ENCODE results near the gene GNAI2.

Gene GNAI2

DNA sequence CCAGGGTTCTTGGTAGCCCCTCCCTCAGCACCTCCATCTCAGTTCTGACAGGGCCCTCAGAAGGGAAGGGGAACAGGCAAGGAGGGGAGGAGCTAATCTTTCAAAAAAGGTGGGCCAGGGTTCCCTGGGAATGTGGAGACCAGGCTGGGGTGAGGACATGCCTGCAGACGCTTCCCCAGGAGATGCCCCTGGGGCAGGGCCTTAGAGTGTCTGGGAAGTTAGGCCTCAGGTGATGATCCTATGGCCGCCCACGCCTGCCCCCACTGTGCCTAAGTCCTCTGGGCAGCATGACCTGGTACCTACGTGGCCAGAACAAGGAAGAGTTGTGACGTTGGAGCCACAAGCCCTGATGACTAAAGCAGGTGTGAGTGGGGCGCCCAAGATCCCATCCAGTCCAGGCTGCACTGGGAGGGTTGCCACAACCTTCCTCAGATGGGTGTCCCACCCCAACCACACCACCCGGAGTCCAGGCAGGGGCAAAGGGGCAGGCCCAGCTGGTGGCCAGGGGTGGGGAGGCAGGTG, 29.0 kb downstream of the GNAI2 start:
- no peak for TF ChIP-seq PAX5 (IDR thresholded peaks at IDR 0.05; ENCODE audit: insufficient read depth, low read length, severe bottlenecking)
- TF ChIP-seq POLR2A (IDR thresholded peaks at IDR 0.05; ENCODE audit: low read depth, low read length): no peak
- TF ChIP-seq POLR2AphosphoS5 (IDR thresholded peaks at IDR 0.05; ENCODE audit: low read depth, low read length): no peak
- no peak for TF ChIP-seq POU2F2 (IDR thresholded peaks at IDR 0.05; ENCODE audit: low read depth, low read length)
- no peak for TF ChIP-seq TAF1 (IDR thresholded peaks at IDR 0.05; ENCODE audit: low read depth, low read length)
- TF ChIP-seq SPI1 (IDR thresholded peaks at IDR 0.05; ENCODE audit: low read depth, low read length): no peak
- DNase-seq (ENCODE audit: insufficient read length, low spot score) (no peak), FAIRE-seq (no peak)

GRCh38 chr3:50265571-50265970, 29.6 kb downstream of the GNAI2 start:
- no peak for FAIRE-seq
- TF ChIP-seq SPI1 (IDR thresholded peaks at IDR 0.05; ENCODE audit: low read depth, low read length) (no peak), POU2F2 (IDR thresholded peaks at IDR 0.05; ENCODE audit: low read depth, low read length) (no peak)
- no peak for DNase-seq (ENCODE audit: insufficient read length, low spot score)

GRCh38 chr3:50266017-50266416, 30.0 kb downstream of the GNAI2 start:
- DNase-seq (ENCODE audit: insufficient read length, low spot score) (no peak), FAIRE-seq (no peak)
- TF ChIP-seq TAF1 (IDR thresholded peaks at IDR 0.05; ENCODE audit: low read depth, low read length): no peak

DNA sequence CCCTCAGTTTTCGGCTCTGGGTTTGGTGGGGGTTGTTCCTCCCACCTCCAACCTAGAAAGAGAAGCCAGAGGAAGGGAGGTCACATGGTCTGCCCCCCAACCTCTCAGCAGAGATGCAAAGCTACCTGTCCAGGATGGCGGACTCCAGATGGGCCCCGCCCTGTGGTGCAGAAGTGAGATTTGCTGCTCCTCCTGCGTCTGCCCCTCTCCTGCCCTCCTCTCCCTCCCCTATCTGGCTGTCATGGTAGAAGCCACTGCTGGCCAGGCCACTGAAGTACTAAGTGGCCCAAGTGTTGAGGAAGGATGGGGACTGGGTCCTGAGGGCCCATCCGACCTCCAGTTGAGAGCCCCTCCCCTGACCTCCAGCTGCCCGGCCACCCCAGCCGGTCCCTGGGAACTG, 30.8 kb downstream of the GNAI2 start:
- no peak for TF ChIP-seq POLR2A (IDR thresholded peaks at IDR 0.05; ENCODE audit: low read depth, low read length)
- TF ChIP-seq POU2F2 (IDR thresholded peaks at IDR 0.05; ENCODE audit: low read depth, low read length): no peak
- no peak for TF ChIP-seq POLR2AphosphoS5 (IDR thresholded peaks at IDR 0.05; ENCODE audit: low read depth, low read length)
- TF ChIP-seq SPI1 (IDR thresholded peaks at IDR 0.05; ENCODE audit: low read depth, low read length): no peak
- TF ChIP-seq TAF1 (IDR thresholded peaks at IDR 0.05; ENCODE audit: low read depth, low read length): no peak
- TF ChIP-seq PAX5 (IDR thresholded peaks at IDR 0.05; ENCODE audit: insufficient read depth, low read length, severe bottlenecking): no peak
- FAIRE-seq (no peak), DNase-seq (ENCODE audit: insufficient read length, low spot score) (no peak)

DNA sequence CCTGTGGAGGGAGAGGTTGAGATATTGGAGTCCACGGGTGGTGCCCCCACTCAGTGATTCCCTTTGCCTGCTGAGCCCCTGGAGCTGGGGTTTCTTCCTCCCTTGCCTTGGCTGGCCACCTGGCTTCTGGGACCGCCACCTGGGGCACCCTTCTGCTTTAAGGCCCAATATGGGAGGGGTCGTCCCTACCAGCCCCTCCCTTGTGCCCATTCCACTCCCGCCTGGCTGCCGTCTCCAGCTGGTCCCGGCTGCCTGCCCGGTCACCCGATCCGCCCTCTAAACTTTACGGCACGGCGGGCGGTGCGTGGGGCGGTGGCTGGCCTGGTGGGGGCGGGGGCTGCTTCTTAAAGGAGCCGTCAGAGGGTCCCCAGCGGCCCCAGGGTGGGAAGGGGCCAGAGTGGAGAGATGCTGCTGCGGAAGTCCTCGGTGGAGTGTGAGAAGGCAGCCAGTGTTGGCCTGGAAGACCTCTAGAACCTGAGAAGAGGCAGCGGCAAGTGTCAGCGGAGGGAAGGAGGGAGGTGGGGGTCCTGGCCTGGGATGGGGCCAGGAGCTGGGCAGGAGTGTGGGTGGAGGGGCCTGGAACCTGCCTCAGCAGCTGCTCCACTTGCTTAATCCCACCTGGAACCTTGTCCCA, 31.4 kb downstream of the GNAI2 start:
- no peak for TF ChIP-seq POLR2A (IDR thresholded peaks at IDR 0.05; ENCODE audit: low read depth, low read length)
- no peak for TF ChIP-seq POLR2AphosphoS5 (IDR thresholded peaks at IDR 0.05; ENCODE audit: low read depth, low read length)
- no peak for TF ChIP-seq TAF1 (IDR thresholded peaks at IDR 0.05; ENCODE audit: low read depth, low read length)
- no peak for TF ChIP-seq PAX5 (IDR thresholded peaks at IDR 0.05; ENCODE audit: insufficient read depth, low read length, severe bottlenecking)
- TF ChIP-seq POU2F2 (IDR thresholded peaks at IDR 0.05; ENCODE audit: low read depth, low read length): no peak
- no peak for TF ChIP-seq SPI1 (IDR thresholded peaks at IDR 0.05; ENCODE audit: low read depth, low read length)
- no peak for FAIRE-seq
- no peak for DNase-seq (ENCODE audit: insufficient read length, low spot score)

DNA sequence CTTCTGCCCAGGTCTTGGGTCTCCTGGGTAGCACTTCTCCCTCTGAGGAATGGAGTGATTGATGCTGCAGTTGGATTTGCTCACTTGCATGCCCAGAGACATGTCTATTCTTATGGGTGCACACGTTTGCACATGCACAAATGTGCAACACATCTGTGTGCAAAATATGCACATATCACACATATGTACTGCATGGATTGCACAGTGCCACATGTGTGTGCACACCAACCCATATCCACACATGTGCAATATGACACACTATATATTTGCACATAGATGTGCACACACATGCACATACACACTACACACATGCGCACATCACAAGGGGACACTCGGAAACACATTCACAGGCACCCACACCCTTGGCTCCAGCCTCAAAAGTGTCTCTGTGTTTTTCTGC, 32.3 kb downstream of the GNAI2 start:
- TF ChIP-seq SPI1 (IDR thresholded peaks at IDR 0.05; ENCODE audit: low read depth, low read length) (no peak), PAX5 (IDR thresholded peaks at IDR 0.05; ENCODE audit: insufficient read depth, low read length, severe bottlenecking) (no peak), POU2F2 (IDR thresholded peaks at IDR 0.05; ENCODE audit: low read depth, low read length) (no peak), POLR2A (IDR thresholded peaks at IDR 0.05; ENCODE audit: low read depth, low read length) (no peak), TAF1 (IDR thresholded peaks at IDR 0.05; ENCODE audit: low read depth, low read length) (no peak), POLR2AphosphoS5 (IDR thresholded peaks at IDR 0.05; ENCODE audit: low read depth, low read length) (no peak)
- no peak for FAIRE-seq

GRCh38 chr3:50268703-50269451, 32.9 kb downstream of the GNAI2 start, which contains the start of gene SEMA3B:
SEMA3B (plus strand) TSS chr3:50269147; CDS start chr3:50269241, 94 bp downstream.
- DNase-seq (ENCODE audit: insufficient read length, low spot score): no peak
- no peak for FAIRE-seq

More for the DNA sequence above, 32.3 kb downstream of the GNAI2 start:
- DNase-seq (ENCODE audit: insufficient read length, low spot score): no peak

DNA sequence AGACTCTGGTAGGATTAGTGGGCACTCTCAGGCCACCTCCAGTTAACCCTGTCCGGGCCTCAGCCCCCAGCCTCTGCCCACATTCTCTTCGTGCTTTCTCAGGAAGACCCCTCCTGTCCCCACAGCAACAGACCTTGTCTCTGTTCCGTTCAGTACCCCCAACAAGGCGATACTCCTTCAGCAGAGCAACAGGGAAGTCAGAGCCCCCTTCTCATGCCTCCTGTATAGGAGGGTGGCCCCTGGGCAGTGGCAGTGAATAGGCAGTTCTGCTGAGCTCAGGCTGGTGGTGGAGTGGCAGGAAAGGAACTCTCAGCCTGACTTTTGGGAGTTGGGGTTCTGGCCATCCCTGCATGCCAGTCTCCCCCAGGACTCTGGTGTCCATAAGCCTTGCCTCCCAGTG, 33.5 kb downstream of the GNAI2 start:
- TF ChIP-seq POLR2A (IDR thresholded peaks at IDR 0.05; ENCODE audit: low read depth, low read length) (no peak), TAF1 (IDR thresholded peaks at IDR 0.05; ENCODE audit: low read depth, low read length) (no peak), PAX5 (IDR thresholded peaks at IDR 0.05; ENCODE audit: insufficient read depth, low read length, severe bottlenecking) (no peak), POU2F2 (IDR thresholded peaks at IDR 0.05; ENCODE audit: low read depth, low read length) (no peak), POLR2AphosphoS5 (IDR thresholded peaks at IDR 0.05; ENCODE audit: low read depth, low read length) (no peak), SPI1 (IDR thresholded peaks at IDR 0.05; ENCODE audit: low read depth, low read length) (no peak)
- DNase-seq (ENCODE audit: insufficient read length, low spot score): no peak
- no peak for FAIRE-seq

More at GRCh38 chr3:50268703-50269451, 32.9 kb downstream of the GNAI2 start, which contains the start of gene SEMA3B:
- TF ChIP-seq POLR2A (IDR thresholded peaks at IDR 0.05; ENCODE audit: low read depth, low read length): no peak
- no peak for TF ChIP-seq TAF1 (IDR thresholded peaks at IDR 0.05; ENCODE audit: low read depth, low read length)
- TF ChIP-seq PAX5 (IDR thresholded peaks at IDR 0.05; ENCODE audit: insufficient read depth, low read length, severe bottlenecking): no peak
- no peak for TF ChIP-seq SPI1 (IDR thresholded peaks at IDR 0.05; ENCODE audit: low read depth, low read length)
- TF ChIP-seq POLR2AphosphoS5 (IDR thresholded peaks at IDR 0.05; ENCODE audit: low read depth, low read length): no peak
- TF ChIP-seq POU2F2 (IDR thresholded peaks at IDR 0.05; ENCODE audit: low read depth, low read length): no peak

GRCh38 chr3:50269977-50270413, 34.0 kb downstream of the GNAI2 start:
- TF ChIP-seq POU2F2 (IDR thresholded peaks at IDR 0.05; ENCODE audit: low read depth, low read length): no peak
- no peak for TF ChIP-seq POLR2A (IDR thresholded peaks at IDR 0.05; ENCODE audit: low read depth, low read length)
- TF ChIP-seq TAF1 (IDR thresholded peaks at IDR 0.05; ENCODE audit: low read depth, low read length): no peak
- no peak for TF ChIP-seq SPI1 (IDR thresholded peaks at IDR 0.05; ENCODE audit: low read depth, low read length)
- TF ChIP-seq POLR2AphosphoS5 (IDR thresholded peaks at IDR 0.05; ENCODE audit: low read depth, low read length): no peak
- TF ChIP-seq PAX5 (IDR thresholded peaks at IDR 0.05; ENCODE audit: insufficient read depth, low read length, severe bottlenecking): no peak
- no peak for DNase-seq (ENCODE audit: insufficient read length, low spot score)
- FAIRE-seq: no peak

All from GM12891 (cell line).